Hindlimb muscle (tissue), 1 donor: ENCODE data around the gene SRGAP3. TPM values are rescaled to one million over a fixed set of nuclear protein-coding genes. Genes with fewer than 3 reads are reported as not detected.

ENCODE experiments used
- DNase-seq: peaks from one replicate; pipeline ENCODE4 v3.0.0-alpha.2; 2013
- polyA plus RNA-seq: library from polyadenylated mRNA; unstranded; fragments of 120-200 nt; gene quantifications from one replicate; pipeline ENCODE4 v1.2.1, GENCODE V29; 2013; ENCODE audit not compliant: insufficient read length

SRGAP3 gene
- polyA plus RNA-seq, 1 donor, result 24.1 TPM

GRCh38 chr3:8982509-8982908, 266.9 kb downstream of the SRGAP3 start:
- peak; percentile 50 for DNase-seq

- no peak for DNase-seq
These were observed 267.7 kb downstream of the SRGAP3 start for GRCh38 chr3:8981700-8982099.

GRCh38 chr3:8981296-8981695, 268.1 kb downstream of the SRGAP3 start:
- no peak for DNase-seq

- no peak for DNase-seq
These were observed 268.6 kb downstream of the SRGAP3 start for GRCh38 chr3:8980756-8981257.

GRCh38 chr3:8979262-8979661, 270.2 kb downstream of the SRGAP3 start:
- no peak for DNase-seq

GRCh38 chr3:8978551-8978950, 270.9 kb downstream of the SRGAP3 start:
- no peak for DNase-seq

GRCh38 chr3:8976540-8977182, 272.8 kb downstream of the SRGAP3 start:
- no peak for DNase-seq

GRCh38 chr3:8975081-8976020, 274.1 kb downstream of the SRGAP3 start:
- no peak for DNase-seq

- DNase-seq, result no peak
These were observed 275.0 kb downstream of the SRGAP3 start for GRCh38 chr3:8974458-8974857.

- no peak for DNase-seq
These were observed 276.8 kb downstream of the SRGAP3 start for GRCh38 chr3:8972639-8973038.

- DNase-seq, result peak; percentile 71
These were observed 278.4 kb downstream of the SRGAP3 start for GRCh38 chr3:8970971-8971589.

- no peak for DNase-seq
These were observed 280.2 kb downstream of the SRGAP3 start for GRCh38 chr3:8969241-8969640.

GRCh38 chr3:8968375-8968882, 281.0 kb downstream of the SRGAP3 start:
- DNase-seq, result no peak

GRCh38 chr3:8967553-8967952, 281.9 kb downstream of the SRGAP3 start:
- DNase-seq, result no peak

- no peak for DNase-seq
These were observed 282.6 kb downstream of the SRGAP3 start for GRCh38 chr3:8966820-8967348.

- no peak for DNase-seq
These were observed 283.2 kb downstream of the SRGAP3 start for GRCh38 chr3:8966150-8966819.

- no peak for DNase-seq
These were observed 284.7 kb downstream of the SRGAP3 start for GRCh38 chr3:8964436-8965370.

- peak; percentile 91 for DNase-seq
These were observed 286.2 kb downstream of the SRGAP3 start, which contains the start of gene RAD18 for GRCh38 chr3:8963137-8963853. RAD18 (minus strand) TSS chr3:8963472; CDS start chr3:8963385, 87 bp downstream.

GRCh38 chr3:8962226-8962861, 287.1 kb downstream of the SRGAP3 start:
- DNase-seq, result no peak

GRCh38 chr3:8959668-8960067, 289.8 kb downstream of the SRGAP3 start:
- no peak for DNase-seq
